Cardiac fibroblast (primary cell): Measurements from ENCODE around the gene JAK1.

Source experiments
- DNase-seq, 2 donors: peaks; one replicate each; pipeline versions ENCODE4 v3.0.0 to v3.0.0-alpha.2; 2010; ENCODE audit warnings: low read depth in 2 of 2
- H3K4me3 ChIP-seq, 2 donors: replicated peaks in 1 of 2; 1 replicate in 1 of 2; 2 replicates in 1 of 2; pipeline ENCODE4 v1.5.1; 2011; ENCODE audit warnings: low read depth in 2 of 2, low read length in 2 of 2, mild to moderate bottlenecking in 2 of 2, moderate library complexity in 1 of 2
- TF ChIP-seq, protein P1 (sequence below): IDR thresholded peaks from one replicate; pipeline ENCODE4 v1.5.1; 2011; ENCODE audit warnings: low read depth, mild to moderate bottlenecking, low read length, inconsistent platforms

The JAK1 gene

DNA sequence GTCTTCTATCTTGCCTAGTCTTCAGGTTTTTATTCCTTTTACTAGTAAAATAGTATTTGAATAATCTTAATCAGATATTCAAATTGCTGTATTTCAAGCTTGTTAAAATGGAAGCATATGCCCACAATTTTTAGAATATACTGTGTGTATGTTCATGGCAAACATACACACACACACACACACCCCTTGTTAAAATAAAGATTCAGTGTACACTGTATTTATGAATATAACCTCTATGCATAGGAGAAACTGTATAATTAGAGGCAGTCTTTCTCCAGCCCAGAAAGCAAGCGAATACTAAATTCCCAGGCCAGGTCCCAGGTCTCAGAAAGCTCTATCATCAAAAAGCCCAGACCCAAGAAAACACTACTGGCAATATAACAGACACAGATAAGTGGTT lies 57.8 kb downstream of the JAK1 start:
- TF ChIP-seq, protein P1, sequence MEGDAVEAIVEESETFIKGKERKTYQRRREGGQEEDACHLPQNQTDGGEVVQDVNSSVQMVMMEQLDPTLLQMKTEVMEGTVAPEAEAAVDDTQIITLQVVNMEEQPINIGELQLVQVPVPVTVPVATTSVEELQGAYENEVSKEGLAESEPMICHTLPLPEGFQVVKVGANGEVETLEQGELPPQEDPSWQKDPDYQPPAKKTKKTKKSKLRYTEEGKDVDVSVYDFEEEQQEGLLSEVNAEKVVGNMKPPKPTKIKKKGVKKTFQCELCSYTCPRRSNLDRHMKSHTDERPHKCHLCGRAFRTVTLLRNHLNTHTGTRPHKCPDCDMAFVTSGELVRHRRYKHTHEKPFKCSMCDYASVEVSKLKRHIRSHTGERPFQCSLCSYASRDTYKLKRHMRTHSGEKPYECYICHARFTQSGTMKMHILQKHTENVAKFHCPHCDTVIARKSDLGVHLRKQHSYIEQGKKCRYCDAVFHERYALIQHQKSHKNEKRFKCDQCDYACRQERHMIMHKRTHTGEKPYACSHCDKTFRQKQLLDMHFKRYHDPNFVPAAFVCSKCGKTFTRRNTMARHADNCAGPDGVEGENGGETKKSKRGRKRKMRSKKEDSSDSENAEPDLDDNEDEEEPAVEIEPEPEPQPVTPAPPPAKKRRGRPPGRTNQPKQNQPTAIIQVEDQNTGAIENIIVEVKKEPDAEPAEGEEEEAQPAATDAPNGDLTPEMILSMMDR = no peak

DNA sequence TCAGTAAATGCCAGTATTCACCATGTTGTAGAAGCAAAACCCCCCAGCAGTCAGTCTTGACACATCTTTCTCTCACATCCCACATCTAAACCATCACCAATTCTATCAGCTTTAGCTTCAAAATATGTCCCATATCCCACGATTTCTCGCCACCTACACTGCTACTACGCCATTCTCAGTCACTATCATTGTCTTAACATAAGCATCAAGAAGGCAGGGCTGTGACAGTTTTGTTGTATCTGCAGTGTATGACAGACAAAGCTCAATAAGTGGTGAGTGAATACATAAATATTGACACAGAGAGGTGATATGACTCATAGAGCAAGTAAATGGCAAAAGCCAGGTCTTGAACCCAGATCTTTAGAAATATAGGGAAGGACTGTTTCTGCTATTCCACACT lies 59.9 kb downstream of the JAK1 start:
- H3K4me3 ChIP-seq = no peak overlapping the region
- no peak for DNase-seq

More for the DNA sequence above, 57.8 kb downstream of the JAK1 start:
- DNase-seq = no peak
- H3K4me3 ChIP-seq = no peak overlapping the region

GRCh38 chr1:64903593-64903992 lies 62.8 kb downstream of the JAK1 start:
- TF ChIP-seq, protein P1 = no peak
- no peak for DNase-seq
- H3K4me3 ChIP-seq = no peak overlapping the region

More for the DNA sequence above, 59.9 kb downstream of the JAK1 start:
- TF ChIP-seq, protein P1 = no peak

GRCh38 chr1:64901663-64902062 lies 64.7 kb downstream of the JAK1 start:
- TF ChIP-seq, protein P1 = no peak

GRCh38 chr1:64900916-64901315 lies 65.4 kb downstream of the JAK1 start:
- TF ChIP-seq, protein P1 = no peak
- DNase-seq = no peak
- H3K4me3 ChIP-seq = no peak overlapping the region

More at GRCh38 chr1:64901663-64902062, 64.7 kb downstream of the JAK1 start:
- no peak for DNase-seq
- no peak overlapping the region for H3K4me3 ChIP-seq

- H3K4me3 ChIP-seq = no peak overlapping the region
- TF ChIP-seq, protein P1 = no peak
- DNase-seq = peak; percentile 83 to 98
Observed at GRCh38 chr1:64898107-64898861, 68.1 kb downstream of the JAK1 start.
